GM03348 (cell line): ENCODE results near the gene RRAD.
A peak's percentile ranks its signal among the peaks of the same experiment; 100 is the strongest.
"Not testable (repeated sequence)": the region's sequence is repeated elsewhere in the genome, so short reads cannot be mapped to it uniquely, and the experiment has no call there.

Source experiments
- DNase-seq: peaks from one replicate; pipeline ENCODE4 v3.0.0; 2012; ENCODE audit warnings: low spot score

The RRAD gene

GRCh38 chr16:66900721-66901441 is 24.5 kb downstream of the RRAD start:
- peak; percentile 42 for DNase-seq

GRCh38 chr16:66899945-66900710 is 25.2 kb downstream of the RRAD start:
- DNase-seq: peak; percentile 65

- DNase-seq: peak; percentile 44
Observed at GRCh38 chr16:66899310-66899944, 25.9 kb downstream of the RRAD start.

- no peak for DNase-seq
Observed at GRCh38 chr16:66898933-66899309, 26.4 kb downstream of the RRAD start.

GRCh38 chr16:66898207-66898606 is 27.1 kb downstream of the RRAD start:
- DNase-seq: peak; percentile 69

GRCh38 chr16:66896682-66897081 is 28.7 kb downstream of the RRAD start:
- not testable (repeated sequence) for DNase-seq

GRCh38 chr16:66895999-66896398 is 29.3 kb downstream of the RRAD start:
- no peak for DNase-seq

- no peak for DNase-seq
Observed at GRCh38 chr16:66895689-66895979, 29.7 kb downstream of the RRAD start.

- peak; percentile 82 for DNase-seq
Observed at GRCh38 chr16:66894948-66895688, 30.2 kb downstream of the RRAD start.

GRCh38 chr16:66894055-66894454 is 31.3 kb downstream of the RRAD start:
- DNase-seq: no peak

- no peak for DNase-seq
Observed at GRCh38 chr16:66891797-66892196, 33.5 kb downstream of the RRAD start.

GRCh38 chr16:66891360-66891759 is 34.0 kb downstream of the RRAD start:
- no peak for DNase-seq

GRCh38 chr16:66890799-66891198 is 34.5 kb downstream of the RRAD start:
- DNase-seq: no peak

GRCh38 chr16:66889622-66890021 is 35.7 kb downstream of the RRAD start:
- no peak for DNase-seq

GRCh38 chr16:66888647-66889615 is 36.4 kb downstream of the RRAD start:
- no peak for DNase-seq

GRCh38 chr16:66886914-66887313 is 38.4 kb downstream of the RRAD start:
- no peak for DNase-seq

GRCh38 chr16:66886321-66886720 is 39.0 kb downstream of the RRAD start:
- DNase-seq: peak; percentile 53

- DNase-seq: no peak
Observed at GRCh38 chr16:66885491-66885890, 39.8 kb downstream of the RRAD start.

- no peak for DNase-seq
Observed at GRCh38 chr16:66882702-66883101, 42.6 kb downstream of the RRAD start.

GRCh38 chr16:66881964-66882508 is 43.3 kb downstream of the RRAD start:
- no peak for DNase-seq

- DNase-seq: no peak
Observed at GRCh38 chr16:66881560-66881959, 43.8 kb downstream of the RRAD start.
